K562 (cell line): ENCODE measurements around the gene MLX. TPM values are rescaled to one million over a fixed set of nuclear protein-coding genes. Genes with fewer than 3 reads are reported as not detected.

Experiments used
- CHD7 ChIP-seq: fragments of 200-600 bp; sonication (generic); IDR thresholded peaks from one replicate; pipeline ENCODE4 v1.6.1; 2012; ENCODE audit warnings: mild to moderate bottlenecking, low read depth, low read length, inconsistent platforms
- CLOCK ChIP-seq: fragments of 250-450 bp; sonication (Bioruptor Pico); IDR thresholded peaks from 2 replicates; pipeline ENCODE4 v1.4.0; 2020; ENCODE audit warnings: mild to moderate bottlenecking, moderate library complexity, borderline replicate concordance
- CTCF ChIP-seq, 3 experiments: IDR thresholded peaks in 2 of 3; conservative IDR thresholded peaks in 1 of 3; 2 replicates each; pipeline ENCODE4 v1.5.1; 2011 to 2012; ENCODE audit warnings: low read length in 3 of 3, mild to moderate bottlenecking in 3 of 3, control low read depth in 2 of 3, improper control_type of control experiment in 1 of 3, inconsistent platforms in 1 of 3, low read depth in 1 of 3, mixed read lengths in 1 of 3, moderate library complexity in 1 of 3; ENCODE audit not compliant: insufficient read depth in 2 of 3
- DPF2 ChIP-seq: fragments of 450-650 bp; IDR thresholded peaks from 2 replicates; pipeline ENCODE4 v1.6.1; 2016
- E2F6 ChIP-seq, 2 experiments: IDR thresholded peaks; 2 replicates each; pipeline ENCODE4 v1.6.1; 2011; ENCODE audit warnings: borderline replicate concordance in 1 of 2, control low read depth in 1 of 2, low read depth in 1 of 2, low read length in 1 of 2, mild to moderate bottlenecking in 1 of 2, mixed read lengths in 1 of 2, moderate library complexity in 1 of 2; ENCODE audit not compliant: insufficient read depth in 1 of 2, insufficient read length in 1 of 2, poor library complexity in 1 of 2, severe bottlenecking in 1 of 2; ENCODE audit errors: extremely low read depth in 1 of 2
- MCM2 ChIP-seq: fragments of 450-650 bp; IDR thresholded peaks from 2 replicates; pipeline ENCODE4 v1.6.1; 2017; ENCODE audit warnings: low read depth, mild to moderate bottlenecking
- STAG1 ChIP-seq: sonication (generic); formaldehyde crosslinking; IDR thresholded peaks from 2 replicates; pipeline ENCODE4 v1.5.0; 2020; ENCODE audit warnings: missing genetic modification reagents, borderline replicate concordance
- ZKSCAN8 ChIP-seq: fragments of 200-800 bp; sonication (Bioruptor generic); IDR thresholded peaks from 2 replicates; pipeline ENCODE4 v1.6.1; 2016; ENCODE audit warnings: missing genetic modification characterization, missing compliant biosample characterization
- ZNF764 ChIP-seq: fragments of 250-450 bp; sonication (Bioruptor Pico); IDR thresholded peaks from 2 replicates; pipeline ENCODE4 v1.4.0; 2020; ENCODE audit warnings: low read depth, mild to moderate bottlenecking, moderate library complexity
- polyA plus RNA-seq, 8 experiments: library from polyadenylated mRNA; depleted of rRNA in 4 of 8; stranded (reverse) in 5 of 8; unstranded in 3 of 8; fragments of >200 nt; fragmentation: Nextera tagmentation in 2 of 8; fragmentation: Illumina TruSeq in 1 of 8; extraction: Ambion mirVana in 2 of 8; extraction: Trizol in 1 of 8; gene quantifications; 2 replicates each; pipeline versions ENCODE4 v1.2.1 to v1.2.3, GENCODE V29; 2011 to 2014; ENCODE audit warnings: inconsistent platforms in 1 of 8, missing spikeins in 1 of 8
- total RNA-seq, 7 experiments: library from RNA; depleted of rRNA in 6 of 7; stranded (reverse); fragments of >200 nt in 6 of 7; fragmentation: Illumina TruSeq in 2 of 7; extraction: Trizol in 2 of 7; gene quantifications; 2 replicates each; pipeline versions ENCODE4 v1.2.1 to v1.2.3, GENCODE V29; 2011 to 2021; ENCODE audit warnings: low replicate concordance in 1 of 7

Gene MLX
- total and polyA plus RNA-seq, 9 of the 15 experiments (the other 6 are each of a cell fraction or from before 2014, with no cell fraction given): 42.9 to 100 (median 58.9) TPM

- no peak for TF ChIP-seq CLOCK (CRISPR knock-in tag)
- TF ChIP-seq ZKSCAN8 (CRISPR knock-in tag): no peak
- no peak for TF ChIP-seq ZNF764 (CRISPR knock-in tag)
- TF ChIP-seq MCM2: no peak
- TF ChIP-seq DPF2: no peak
- TF ChIP-seq STAG1 (CRISPR knock-in tag): no peak
- no peak for TF ChIP-seq E2F6 (IDR thresholded peaks at IDR 0.05; ENCODE audit: borderline replicate concordance in 1 of 2, extremely low read depth in 1 of 2, insufficient read depth in 1 of 2, insufficient read length in 1 of 2, low read depth in 1 of 2, low read length in 1 of 2, poor library complexity in 1 of 2, severe bottlenecking in 1 of 2)
- TF ChIP-seq CTCF (IDR thresholded peaks at IDR 0.05 in 2 of 3, conservative IDR thresholded peaks at IDR 0.05 in 1 of 3; ENCODE audit: insufficient read depth in 2 of 3, low read depth in 1 of 3, low read length in 3 of 3): no peak
- no peak for TF ChIP-seq CHD7
Observed at GRCh38 chr17:42518046-42518754, 48.7 kb upstream of the MLX start (continued).
